ENCODE data around the gene ROS1. TPM values are rescaled to one million over a fixed set of nuclear protein-coding genes. Genes with fewer than 3 reads are reported as not detected.

The ROS1 gene
- total RNA-seq, 2 experiments from 2014 or later, result not detected

- H3K27ac ChIP-seq (ENCODE audit: low read depth in 1 of 2, low read length in 2 of 2), result no peak overlapping the region
- ChIA-PET POLR2A (no interaction called here), CTCF (no interaction called here)
- H3K27me3 ChIP-seq (ENCODE audit: control insufficient read depth in 1 of 2, insufficient read depth in 2 of 2, low read length in 2 of 2), result peaks cover 41 to 74% of the 10 kb centered on the region in 2 experiments
- H3K36me3 Mint-ChIP-seq (ENCODE audit: low read depth), result no peaks in the 10 kb centered on the region
- H3K9me3 ChIP-seq (ENCODE audit: control insufficient read depth in 1 of 2, insufficient read depth in 1 of 2, low read length in 2 of 2), result peaks cover 0 to 12% of the 10 kb centered on the region in 2 experiments
- H3K27me3 Mint-ChIP-seq, result peaks cover 80% of the 10 kb centered on the region
- H3K36me3 ChIP-seq (ENCODE audit: insufficient read depth, low read length), result no peaks in the 10 kb centered on the region
- H3K4me3 Mint-ChIP-seq, result no peak overlapping the region
- no peak for ATAC-seq (ENCODE audit: poor library complexity)
- intact Hi-C loops (cut with DNase I, micrococcal nuclease), result no loop called here
- no peak overlapping the region for H3K27ac Mint-ChIP-seq
- H3K4me3 ChIP-seq (ENCODE audit: low read length), result no peak overlapping the region
- peaks cover 5% of the 10 kb centered on the region for H3K4me1 ChIP-seq (ENCODE audit: insufficient read depth, low read length)
- peaks cover 4% of the 10 kb centered on the region for H3K4me1 Mint-ChIP-seq (ENCODE audit: low read depth)
- DNase-seq, result no peak
- no peaks in the 10 kb centered on the region for H3K9me3 Mint-ChIP-seq
- TF ChIP-seq, protein P1, sequence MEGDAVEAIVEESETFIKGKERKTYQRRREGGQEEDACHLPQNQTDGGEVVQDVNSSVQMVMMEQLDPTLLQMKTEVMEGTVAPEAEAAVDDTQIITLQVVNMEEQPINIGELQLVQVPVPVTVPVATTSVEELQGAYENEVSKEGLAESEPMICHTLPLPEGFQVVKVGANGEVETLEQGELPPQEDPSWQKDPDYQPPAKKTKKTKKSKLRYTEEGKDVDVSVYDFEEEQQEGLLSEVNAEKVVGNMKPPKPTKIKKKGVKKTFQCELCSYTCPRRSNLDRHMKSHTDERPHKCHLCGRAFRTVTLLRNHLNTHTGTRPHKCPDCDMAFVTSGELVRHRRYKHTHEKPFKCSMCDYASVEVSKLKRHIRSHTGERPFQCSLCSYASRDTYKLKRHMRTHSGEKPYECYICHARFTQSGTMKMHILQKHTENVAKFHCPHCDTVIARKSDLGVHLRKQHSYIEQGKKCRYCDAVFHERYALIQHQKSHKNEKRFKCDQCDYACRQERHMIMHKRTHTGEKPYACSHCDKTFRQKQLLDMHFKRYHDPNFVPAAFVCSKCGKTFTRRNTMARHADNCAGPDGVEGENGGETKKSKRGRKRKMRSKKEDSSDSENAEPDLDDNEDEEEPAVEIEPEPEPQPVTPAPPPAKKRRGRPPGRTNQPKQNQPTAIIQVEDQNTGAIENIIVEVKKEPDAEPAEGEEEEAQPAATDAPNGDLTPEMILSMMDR (IDR thresholded peaks at IDR 0.05), result no peak
These were observed 153.5 kb downstream of the ROS1 start for GRCh38 chr6:117272032-117272866.

- Histone ChIP-seq H3K4me3 (ENCODE audit: low read length) (no peak overlapping the region), H3K27ac (ENCODE audit: low read depth in 1 of 2, low read length in 2 of 2) (no peak overlapping the region), H3K4me1 (ENCODE audit: insufficient read depth, low read length) (peaks cover 9% of the 10 kb centered on the region), H3K36me3 (ENCODE audit: insufficient read depth, low read length) (no peaks in the 10 kb centered on the region), H3K9me3 (ENCODE audit: control insufficient read depth in 1 of 2, insufficient read depth in 1 of 2, low read length in 2 of 2) (peaks cover 0 to 12% of the 10 kb centered on the region in 2 experiments), H3K27me3 (ENCODE audit: control insufficient read depth in 1 of 2, insufficient read depth in 2 of 2, low read length in 2 of 2) (peaks cover 54 to 84% of the 10 kb centered on the region in 2 experiments)
- Mint-ChIP-seq H3K27ac (no peak overlapping the region), H3K9me3 (no peaks in the 10 kb centered on the region), H3K4me3 (no peak overlapping the region), H3K4me1 (ENCODE audit: low read depth) (peaks cover 4% of the 10 kb centered on the region), H3K36me3 (ENCODE audit: low read depth) (no peaks in the 10 kb centered on the region), H3K27me3 (peaks cover 90% of the 10 kb centered on the region)
- no peak for DNase-seq
- intact Hi-C loops (cut with DNase I, micrococcal nuclease), result no loop called here
- TF ChIP-seq, protein P1 (IDR thresholded peaks at IDR 0.05), result no peak
- ATAC-seq (ENCODE audit: poor library complexity), result no peak
- ChIA-PET CTCF (no interaction called here), POLR2A (no interaction called here)
These were observed 154.8 kb downstream of the ROS1 start for GRCh38 chr6:117270843-117271507.

- POLR2A ChIA-PET, result no interaction called here
- no peak for DNase-seq
- peaks cover 0 to 17% of the 10 kb centered on the region in 2 experiments for H3K9me3 ChIP-seq (ENCODE audit: control insufficient read depth in 1 of 2, insufficient read depth in 1 of 2, low read length in 2 of 2)
- Mint-ChIP-seq H3K4me3 (no peak overlapping the region), H3K36me3 (ENCODE audit: low read depth) (no peaks in the 10 kb centered on the region), H3K27me3 (peaks cover 85% of the 10 kb centered on the region), H3K27ac (no peak overlapping the region), H3K9me3 (no peaks in the 10 kb centered on the region), H3K4me1 (ENCODE audit: low read depth) (peaks cover 4% of the 10 kb centered on the region)
- no peak for ATAC-seq (ENCODE audit: poor library complexity)
- H3K36me3 ChIP-seq (ENCODE audit: insufficient read depth, low read length), result no peaks in the 10 kb centered on the region
- H3K27me3 ChIP-seq (ENCODE audit: control insufficient read depth in 1 of 2, insufficient read depth in 2 of 2, low read length in 2 of 2), result peaks cover 61 to 86% of the 10 kb centered on the region in 2 experiments
- intact Hi-C loops (cut with DNase I, micrococcal nuclease), result no loop called here
- H3K27ac ChIP-seq (ENCODE audit: low read depth in 1 of 2, low read length in 2 of 2), result no peak overlapping the region
- TF ChIP-seq, protein P1 (IDR thresholded peaks at IDR 0.05), result no peak
- CTCF ChIA-PET, result no interaction called here
- H3K4me3 ChIP-seq (ENCODE audit: low read length), result no peak overlapping the region
- H3K4me1 ChIP-seq (ENCODE audit: insufficient read depth, low read length), result peaks cover 13% of the 10 kb centered on the region
These were observed 155.5 kb downstream of the ROS1 start for GRCh38 chr6:117270055-117270842.
